CD4-positive, CD25-positive, alpha-beta regulatory T cell (primary cell): Measurements from ENCODE around the gene IL1R1. TPM values are rescaled to one million over a fixed set of nuclear protein-coding genes. Genes with fewer than 3 reads are reported as not detected.

Source experiments
- ATAC-seq, 2 donors: fragments of 150-1000 bp; cut with Tn5 transposase; one replicate each; pipeline ENCODE4 v1.10.0; 2021; ENCODE audit warnings: low read depth in 2 of 2, moderate number of reproducible peaks in 2 of 2, moderate library complexity in 1 of 2
- DNase-seq, 3 donors: peaks; one replicate each; pipeline versions ENCODE4 v3.0.0 to v3.0.0-alpha.2; 2012 to 2022; ENCODE audit warnings: mixed read lengths in 1 of 3
- H3K27ac ChIP-seq: one replicate; pipeline ENCODE4 v1.7.0; 2013; ENCODE audit warnings: mild to moderate bottlenecking, low read length; ENCODE audit not compliant: insufficient read depth, poor library complexity, severe bottlenecking
- H3K27me3 ChIP-seq: one replicate; pipeline ENCODE4 v1.7.0; 2013; ENCODE audit warnings: low read length; ENCODE audit not compliant: control insufficient read depth, insufficient read depth
- H3K36me3 ChIP-seq: one replicate; pipeline ENCODE4 v1.7.0; 2013; ENCODE audit warnings: mild to moderate bottlenecking, low read length, moderate library complexity; ENCODE audit not compliant: control insufficient read depth, insufficient read depth
- H3K4me1 ChIP-seq: 2 replicates; pipeline ENCODE4 v1.7.0; 2013; ENCODE audit warnings: mild to moderate bottlenecking, low read length; ENCODE audit not compliant: insufficient read depth, control insufficient read depth, poor library complexity, severe bottlenecking
- H3K4me3 ChIP-seq: one replicate; pipeline ENCODE4 v1.7.0; 2013; ENCODE audit warnings: low read depth, mild to moderate bottlenecking, low read length, moderate library complexity
- H3K9me3 ChIP-seq, 2 experiments: 1 replicate in 1 of 2; 2 replicates in 1 of 2; pipeline ENCODE4 v1.7.0; 2013; ENCODE audit warnings: low read length in 2 of 2, mild to moderate bottlenecking in 1 of 2, moderate library complexity in 1 of 2; ENCODE audit not compliant: control insufficient read depth in 2 of 2
- H3K27ac Mint-ChIP-seq, 3 donors: one replicate each; pipeline ENCODE4 v1.8.0; 2020 to 2022; ENCODE audit warnings: mild to moderate bottlenecking in 3 of 3, mixed read lengths in 3 of 3, moderate library complexity in 2 of 3
- H3K27me3 Mint-ChIP-seq: one replicate; pipeline ENCODE4 v1.8.0; 2022; ENCODE audit warnings: mild to moderate bottlenecking, mixed read lengths
- H3K36me3 Mint-ChIP-seq: one replicate; pipeline ENCODE4 v1.8.0; 2020; ENCODE audit warnings: mixed read lengths
- H3K4me1 Mint-ChIP-seq, 4 donors: one replicate each; pipeline ENCODE4 v1.8.0; 2020 to 2022; ENCODE audit warnings: mixed read lengths in 4 of 4, mild to moderate bottlenecking in 1 of 4
- H3K4me3 Mint-ChIP-seq, 4 donors: one replicate each; pipeline ENCODE4 v1.8.0; 2020 to 2022; ENCODE audit warnings: mild to moderate bottlenecking in 4 of 4, mixed read lengths in 4 of 4, moderate library complexity in 3 of 4
- H3K9me3 Mint-ChIP-seq, 7 donors: one replicate each; pipeline ENCODE4 v1.8.0; 2020 to 2022; ENCODE audit warnings: mixed read lengths in 7 of 7, mild to moderate bottlenecking in 3 of 7, moderate library complexity in 2 of 7
- polyA plus RNA-seq, 4 donors: library from polyadenylated mRNA; unstranded; fragments of 300-500 nt; fragmentation: Illumina TruSeq; gene quantifications; one replicate each; pipeline ENCODE4 v1.2.3, GENCODE V29; 2021
- total RNA-seq: library from RNA; stranded (reverse); gene quantifications from one replicate; pipeline ENCODE4 v1.2.3, GENCODE V29; 2022

Gene IL1R1
- total and polyA plus RNA-seq, 5 donors from 2014 or later, result 2.0 to 11.7 (median 3.8) TPM

GRCh38 chr2:102226171-102226570, 83.6 kb downstream of the IL1R1 start:
- Mint-ChIP-seq H3K27ac (peak overlapping the region in 2 of 3 donors; percentile 59 to 88), H3K4me3 (peak overlapping the region in 1 of 4 donors; percentile 66), H3K27me3 (no peaks in the 10 kb centered on the region), H3K9me3 (peaks cover 0 to 4% (median 0%) of the 10 kb centered on the region in 7 donors), H3K4me1 (peaks cover 11 to 28% (median 16%) of the 10 kb centered on the region in 4 donors), H3K36me3 (no peaks in the 10 kb centered on the region)
- ATAC-seq (no peak), DNase-seq (no peak)
- no peaks in the 10 kb centered on the region for H3K9me3 ChIP-seq
- H3K27me3 ChIP-seq, result no peaks in the 10 kb centered on the region
- H3K4me1 ChIP-seq, result peaks cover 15% of the 10 kb centered on the region
- H3K4me3 ChIP-seq, result no peak overlapping the region
- H3K36me3 ChIP-seq, result no peaks in the 10 kb centered on the region
- H3K27ac ChIP-seq, result peak overlapping the region; percentile 67

- Histone ChIP-seq H3K9me3 (no peaks in the 10 kb centered on the region), H3K27me3 (no peaks in the 10 kb centered on the region), H3K4me1 (peaks cover 15% of the 10 kb centered on the region), H3K4me3 (peak overlapping the region; percentile 72), H3K36me3 (no peaks in the 10 kb centered on the region), H3K27ac (peak overlapping the region; percentile 67)
- no peak for DNase-seq
- H3K4me1 Mint-ChIP-seq, result peaks cover 6 to 28% (median 16%) of the 10 kb centered on the region in 4 donors
- H3K27ac Mint-ChIP-seq, result peak overlapping the region; percentile 84 to 95 (median 90)
- peak overlapping the region in 2 of 4 donors; percentile 11 to 66 for H3K4me3 Mint-ChIP-seq
- peaks cover 0 to 2% (median 0%) of the 10 kb centered on the region in 7 donors for H3K9me3 Mint-ChIP-seq
- H3K36me3 Mint-ChIP-seq, result no peaks in the 10 kb centered on the region
- ATAC-seq, result no peak
- no peaks in the 10 kb centered on the region for H3K27me3 Mint-ChIP-seq
Measured at GRCh38 chr2:102226612-102227391, 84.3 kb downstream of the IL1R1 start.

GRCh38 chr2:102229141-102229769, 86.7 kb downstream of the IL1R1 start:
- Histone ChIP-seq H3K27ac (no peak overlapping the region), H3K4me3 (no peak overlapping the region), H3K9me3 (no peaks in the 10 kb centered on the region), H3K4me1 (peaks cover 15% of the 10 kb centered on the region), H3K36me3 (no peaks in the 10 kb centered on the region), H3K27me3 (no peaks in the 10 kb centered on the region)
- Mint-ChIP-seq H3K36me3 (no peaks in the 10 kb centered on the region), H3K27ac (peak overlapping the region in 1 of 3 donors; percentile 6), H3K4me1 (peaks cover 6 to 28% (median 17%) of the 10 kb centered on the region in 4 donors), H3K4me3 (peak overlapping the region in 1 of 4 donors; percentile 3), H3K9me3 (no peaks in the 10 kb centered on the region), H3K27me3 (no peaks in the 10 kb centered on the region)
- DNase-seq (no peak), ATAC-seq (no peak)

Other genes starting within 250 kb of the IL1R1 start
- gene IL1R2, start 150.8 kb upstream of the IL1R1 start, total RNA-seq, result 1.8 TPM
- 1 to 10 TPM; 1.5 to 6.0 (median 4.5) TPM for gene IL1R2, start 150.8 kb upstream of the IL1R1 start, polyA plus RNA-seq
- not detected for gene IL1RL2, start 44.3 kb downstream of the IL1R1 start, total RNA-seq
- gene IL1RL2, start 44.3 kb downstream of the IL1R1 start, polyA plus RNA-seq, result not detected
- gene IL1RL1, start 168.8 kb downstream of the IL1R1 start, total RNA-seq, result 0.89 TPM
- gene IL1RL1, start 168.8 kb downstream of the IL1R1 start, polyA plus RNA-seq, result not detected
- 19.9 TPM for gene IL18R1, start 213.1 kb downstream of the IL1R1 start, total RNA-seq
- 10 to 100 TPM in 2 of 4 donors, 1 to 10 TPM in 2; 6.9 to 12.5 (median 10.0) TPM for gene IL18R1, start 213.1 kb downstream of the IL1R1 start, polyA plus RNA-seq